GM03348 (cell line): ENCODE results near the gene PDE8A.
"Not testable (repeated sequence)": the region's sequence is repeated elsewhere in the genome, so short reads cannot be mapped to it uniquely, and the experiment has no call there.

Source experiments
- DNase-seq: peaks from one replicate; pipeline ENCODE4 v3.0.0; 2012; ENCODE audit warnings: low spot score

The PDE8A gene

DNA sequence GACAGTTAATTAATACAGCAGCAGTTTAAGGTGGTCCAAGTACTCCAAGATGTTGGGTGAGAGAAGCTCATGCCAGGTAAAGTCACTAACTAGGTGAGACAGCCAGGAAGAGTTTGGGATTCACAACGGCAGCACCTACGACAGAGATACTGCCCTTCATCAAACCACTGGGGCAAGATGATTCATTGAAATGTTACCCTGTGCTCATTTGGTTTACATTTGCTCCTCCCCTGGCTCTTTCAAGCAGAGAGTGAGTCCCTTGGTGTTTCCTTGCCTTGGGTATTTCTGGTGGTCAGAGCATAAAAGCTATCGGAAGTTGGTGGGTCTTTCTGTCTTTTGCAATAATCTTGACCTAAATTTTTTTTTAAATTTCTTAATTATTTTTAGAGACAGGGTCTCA, 19.9 kb upstream of the PDE8A start:
- DNase-seq = no peak

GRCh38 chr15:84962955-84963354, 18.7 kb upstream of the PDE8A start:
- DNase-seq = no peak

GRCh38 chr15:84967380-84967779, 14.3 kb upstream of the PDE8A start:
- DNase-seq = no peak

DNA sequence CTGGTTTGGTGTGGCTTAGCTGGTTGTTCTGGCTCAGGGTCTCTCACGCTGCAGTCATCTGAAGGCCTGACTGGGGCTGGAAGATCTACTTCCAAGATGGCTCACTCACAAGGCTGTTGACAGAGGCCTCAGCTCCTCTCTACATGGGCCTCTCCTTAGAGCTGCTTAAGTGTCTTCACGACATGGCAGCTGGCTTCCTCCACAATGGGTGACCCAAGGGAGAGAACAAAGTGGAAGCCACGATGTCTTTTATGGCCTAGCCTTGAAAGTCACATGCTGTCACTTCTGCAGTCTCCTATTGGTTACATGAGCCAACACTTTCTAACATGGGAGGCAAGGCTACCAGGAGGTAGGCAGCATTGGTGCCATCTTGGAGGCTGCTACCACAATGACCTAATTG, 13.4 kb upstream of the PDE8A start:
- DNase-seq = no peak

GRCh38 chr15:84969257-84969656, 12.4 kb upstream of the PDE8A start:
- DNase-seq = no peak

GRCh38 chr15:84970843-84971242, 10.8 kb upstream of the PDE8A start:
- no peak for DNase-seq

- no peak for DNase-seq
These were observed 7.9 kb upstream of the PDE8A start for GRCh38 chr15:84973492-84974460.

- no peak for DNase-seq
These were observed 5.7 kb upstream of the PDE8A start for GRCh38 chr15:84975871-84976351.

DNA sequence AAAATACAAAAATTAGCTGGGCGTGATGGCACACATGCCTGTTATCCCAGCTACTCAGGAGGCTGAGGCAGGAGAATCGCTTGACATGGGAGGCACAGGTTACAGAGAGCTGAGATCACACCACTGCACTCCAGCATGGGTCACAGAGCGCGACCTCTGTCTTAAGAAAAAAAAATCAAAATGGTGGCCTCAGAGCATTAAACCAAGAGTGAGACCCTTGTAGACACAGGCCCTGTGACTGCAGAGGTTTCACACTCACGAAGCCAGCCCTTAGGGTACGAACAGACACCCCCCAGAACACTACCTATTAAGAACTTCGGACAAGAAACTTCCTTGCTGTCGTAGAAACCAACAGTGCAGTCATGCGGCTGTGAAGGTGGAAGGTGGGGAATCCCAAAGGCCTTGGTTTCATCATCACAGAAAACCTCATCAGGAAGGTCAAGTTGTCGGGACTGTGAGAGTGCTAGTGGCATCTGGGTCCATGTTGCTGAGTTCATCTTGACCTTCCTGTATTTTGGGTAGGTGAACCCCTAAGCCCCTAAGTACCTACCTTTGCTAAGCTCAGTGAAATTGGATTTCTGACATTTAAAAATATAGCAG, 4.8 kb upstream of the PDE8A start:
- no peak for DNase-seq

DNA sequence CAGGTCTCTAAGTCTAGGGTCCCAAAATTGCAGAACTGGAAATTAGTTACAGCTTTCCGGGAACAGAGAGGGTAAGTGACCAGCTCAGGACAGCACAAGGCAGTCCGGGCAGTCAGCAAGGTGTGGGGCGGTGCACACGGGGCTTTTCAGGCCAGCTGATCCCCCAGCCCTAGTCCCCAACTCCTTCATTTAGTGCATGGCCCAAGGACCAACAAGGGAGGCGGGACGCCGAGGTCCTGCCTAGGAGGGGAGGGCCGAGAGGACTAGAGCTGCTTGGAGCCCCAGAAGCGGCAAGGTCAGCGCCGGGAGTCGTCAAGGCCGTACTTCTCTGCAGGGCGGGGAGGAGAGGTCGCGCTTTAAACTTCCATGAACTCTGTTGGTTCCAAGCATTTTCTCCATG, 2.0 kb upstream of the PDE8A start:
- DNase-seq = no peak

DNA sequence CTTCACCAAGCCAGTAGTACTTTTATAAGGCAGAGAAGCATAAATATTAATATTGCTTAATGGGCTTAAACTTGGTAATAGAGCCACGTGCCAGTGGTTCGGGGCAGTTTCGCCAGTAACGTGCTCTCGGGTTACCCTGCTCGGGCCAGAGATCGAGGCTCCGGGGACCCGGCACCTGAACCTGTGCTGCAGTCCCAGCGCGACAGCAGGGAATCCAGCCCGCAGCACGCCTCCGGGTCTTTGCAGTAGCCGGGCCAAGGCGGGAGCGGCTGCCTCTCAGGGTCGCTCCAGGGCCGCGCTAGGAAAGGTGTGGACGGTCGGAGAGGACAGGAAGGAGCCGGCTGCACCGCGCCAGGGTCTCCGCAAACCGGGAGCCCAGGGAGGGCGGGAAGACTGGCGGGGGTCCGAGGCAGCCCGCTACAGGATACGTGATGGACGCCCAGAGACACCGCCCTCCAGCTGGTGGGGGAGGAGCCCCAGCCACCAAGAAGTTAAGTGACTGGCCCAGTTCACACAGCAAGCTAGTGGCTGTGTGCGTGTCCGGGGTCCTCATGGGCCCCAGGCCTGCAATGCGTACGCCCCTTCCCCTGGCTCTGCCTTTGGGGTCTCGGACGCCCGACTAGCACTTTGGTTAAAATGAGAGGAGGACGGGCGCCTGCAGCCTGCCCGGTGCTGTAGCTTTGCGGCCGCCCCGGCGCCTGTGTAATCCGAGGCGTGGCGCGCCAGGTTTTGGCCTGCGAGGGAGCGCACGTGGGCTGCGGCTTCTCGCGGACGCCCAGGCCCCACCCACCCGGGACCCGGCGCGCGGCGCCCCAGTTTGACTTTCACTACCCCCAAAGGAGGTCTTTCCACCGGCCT, 1.2 kb upstream of the PDE8A start:
- peak; percentile 89 for DNase-seq

GRCh38 chr15:84981054-84981710, 474 bp upstream of the PDE8A start:
- DNase-seq = peak; percentile 99

DNA sequence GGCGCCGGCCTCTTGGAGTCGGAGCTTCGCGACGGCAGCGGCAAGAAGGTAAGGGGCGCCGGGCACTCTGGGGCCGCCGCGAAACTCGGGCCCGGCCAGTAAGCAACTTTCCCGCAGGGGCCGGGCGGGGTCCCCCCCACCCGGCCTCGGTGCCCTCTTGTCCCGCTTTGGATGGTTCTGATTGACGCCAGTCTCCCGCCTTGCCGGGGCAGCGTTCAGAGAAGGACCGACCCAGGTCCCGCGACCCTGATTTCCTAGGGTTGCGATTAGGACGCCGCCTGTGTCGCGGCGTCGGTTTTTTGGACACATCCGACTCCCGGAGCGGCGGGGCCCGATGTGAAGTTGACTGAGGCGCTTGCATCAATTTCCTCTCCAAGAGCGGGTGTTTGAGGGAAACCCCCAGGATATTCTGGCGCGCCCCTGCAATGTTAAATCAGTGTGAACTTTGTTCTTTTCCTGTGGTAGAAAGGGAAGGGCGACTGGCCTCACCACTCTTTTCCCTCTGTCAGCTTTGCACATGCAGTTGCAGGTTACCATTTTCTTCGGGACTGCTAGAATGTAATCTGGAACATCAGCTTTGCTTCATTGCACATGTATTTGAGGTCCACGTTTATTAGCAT, 755 bp downstream of the PDE8A start:
- DNase-seq = peak; percentile 18

DNA sequence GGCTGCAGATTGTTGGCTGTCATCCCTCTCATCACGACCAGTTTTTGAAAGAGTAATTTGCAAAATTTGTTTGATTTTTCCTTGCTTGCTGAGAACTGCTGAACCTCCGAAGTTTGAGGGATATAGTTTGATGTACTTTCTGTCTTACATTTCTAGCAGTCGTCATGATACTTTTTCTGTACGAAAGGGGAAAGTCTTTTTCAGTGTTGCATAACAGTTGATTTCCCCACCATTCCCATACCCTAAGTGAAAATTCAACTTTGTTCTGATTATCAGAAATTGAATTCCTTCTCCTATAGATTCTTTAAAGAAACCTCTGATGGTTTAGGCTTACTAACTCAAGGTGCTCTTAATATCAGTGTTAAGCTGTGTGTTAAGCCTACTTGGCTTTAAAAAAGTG, 1.6 kb downstream of the PDE8A start:
- no peak for DNase-seq

- DNase-seq = no peak
These were observed 2.1 kb downstream of the PDE8A start for GRCh38 chr15:84983711-84984110.

DNA sequence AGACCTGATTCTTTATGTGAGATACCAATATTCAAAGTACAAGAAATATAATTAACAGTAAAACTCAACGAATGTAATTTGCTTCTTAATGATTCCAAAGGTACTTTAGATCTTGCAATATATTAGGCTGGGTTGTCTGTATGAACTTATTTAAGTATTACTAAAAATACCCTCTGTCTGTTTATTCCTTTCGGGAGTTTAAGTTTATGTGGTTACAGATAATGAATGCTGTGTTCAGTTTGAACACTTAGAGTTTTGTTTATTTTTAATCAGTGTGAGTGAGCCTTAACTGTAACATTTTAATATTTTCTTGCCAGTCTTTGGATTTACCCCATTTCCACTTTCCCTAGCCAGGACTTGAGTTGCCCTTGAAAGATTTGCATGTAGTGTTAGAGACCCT, 3.5 kb downstream of the PDE8A start:
- DNase-seq = no peak

DNA sequence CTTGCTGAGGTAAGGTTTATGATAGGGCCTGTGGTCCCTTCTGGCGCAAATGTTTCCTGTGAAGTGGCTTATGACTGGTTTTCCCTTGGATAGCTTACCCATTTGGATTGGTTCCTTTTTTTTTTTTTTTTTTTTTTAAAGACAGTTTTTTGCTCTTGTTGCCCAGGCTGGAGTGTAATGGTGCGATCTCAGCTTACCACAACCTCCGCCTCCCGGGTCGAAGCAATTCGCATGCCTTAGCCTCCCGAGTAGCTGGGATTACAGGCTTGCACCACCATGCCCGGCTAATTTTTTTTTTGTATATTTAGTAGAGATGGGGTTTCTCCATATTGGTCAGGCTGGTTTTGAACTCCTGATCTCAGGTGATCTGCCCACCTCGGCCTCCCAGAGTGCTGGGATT, 5.7 kb downstream of the PDE8A start:
- not testable (repeated sequence) for DNase-seq

GRCh38 chr15:84987949-84988624, 6.4 kb downstream of the PDE8A start:
- no peak for DNase-seq

GRCh38 chr15:84988909-84989644, 7.4 kb downstream of the PDE8A start:
- no peak for DNase-seq

GRCh38 chr15:84990507-84990906, 8.9 kb downstream of the PDE8A start:
- no peak for DNase-seq
